22Rv1 (cell line): ENCODE results near the gene SMAP2.

Source experiments
- H3K27ac ChIP-seq: fragments of 450-650 bp; 2 replicates; pipeline ENCODE4 v1.5.1; 2017
- ZFX ChIP-seq: fragments of 450-650 bp; IDR thresholded peaks from 2 replicates; pipeline ENCODE4 v1.6.1; 2017; ENCODE audit warnings: antibody characterized with exemption, borderline replicate concordance
- TF ChIP-seq, protein P1 (sequence below): fragments of 450-650 bp; IDR thresholded peaks from 2 replicates; pipeline ENCODE4 v1.5.1; 2017; ENCODE audit warnings: mild to moderate bottlenecking

SMAP2 gene

DNA sequence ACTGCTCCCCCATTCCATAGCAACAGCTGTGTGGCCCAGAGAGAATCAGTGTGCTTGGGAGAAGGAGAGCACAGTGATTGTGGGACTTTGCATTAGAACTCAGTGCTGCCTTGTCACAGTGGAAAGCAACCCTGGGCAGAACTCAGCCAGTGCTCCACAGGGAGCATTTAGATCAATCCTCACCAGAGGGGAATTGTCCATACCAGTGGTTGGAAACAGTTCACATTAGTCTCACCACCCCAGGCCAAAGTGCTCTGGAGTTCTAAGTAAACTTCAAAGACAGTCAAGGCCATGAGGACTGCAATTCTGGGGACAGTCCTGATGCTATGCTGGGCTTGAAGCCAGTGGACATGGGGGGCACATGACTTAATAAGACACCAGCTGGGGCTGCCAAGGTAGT lies 12.9 kb upstream of the SMAP2 start:
- no peak overlapping the region for H3K27ac ChIP-seq
- TF ChIP-seq ZFX, result no peak
- TF ChIP-seq, protein P1, sequence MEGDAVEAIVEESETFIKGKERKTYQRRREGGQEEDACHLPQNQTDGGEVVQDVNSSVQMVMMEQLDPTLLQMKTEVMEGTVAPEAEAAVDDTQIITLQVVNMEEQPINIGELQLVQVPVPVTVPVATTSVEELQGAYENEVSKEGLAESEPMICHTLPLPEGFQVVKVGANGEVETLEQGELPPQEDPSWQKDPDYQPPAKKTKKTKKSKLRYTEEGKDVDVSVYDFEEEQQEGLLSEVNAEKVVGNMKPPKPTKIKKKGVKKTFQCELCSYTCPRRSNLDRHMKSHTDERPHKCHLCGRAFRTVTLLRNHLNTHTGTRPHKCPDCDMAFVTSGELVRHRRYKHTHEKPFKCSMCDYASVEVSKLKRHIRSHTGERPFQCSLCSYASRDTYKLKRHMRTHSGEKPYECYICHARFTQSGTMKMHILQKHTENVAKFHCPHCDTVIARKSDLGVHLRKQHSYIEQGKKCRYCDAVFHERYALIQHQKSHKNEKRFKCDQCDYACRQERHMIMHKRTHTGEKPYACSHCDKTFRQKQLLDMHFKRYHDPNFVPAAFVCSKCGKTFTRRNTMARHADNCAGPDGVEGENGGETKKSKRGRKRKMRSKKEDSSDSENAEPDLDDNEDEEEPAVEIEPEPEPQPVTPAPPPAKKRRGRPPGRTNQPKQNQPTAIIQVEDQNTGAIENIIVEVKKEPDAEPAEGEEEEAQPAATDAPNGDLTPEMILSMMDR, result no peak

DNA sequence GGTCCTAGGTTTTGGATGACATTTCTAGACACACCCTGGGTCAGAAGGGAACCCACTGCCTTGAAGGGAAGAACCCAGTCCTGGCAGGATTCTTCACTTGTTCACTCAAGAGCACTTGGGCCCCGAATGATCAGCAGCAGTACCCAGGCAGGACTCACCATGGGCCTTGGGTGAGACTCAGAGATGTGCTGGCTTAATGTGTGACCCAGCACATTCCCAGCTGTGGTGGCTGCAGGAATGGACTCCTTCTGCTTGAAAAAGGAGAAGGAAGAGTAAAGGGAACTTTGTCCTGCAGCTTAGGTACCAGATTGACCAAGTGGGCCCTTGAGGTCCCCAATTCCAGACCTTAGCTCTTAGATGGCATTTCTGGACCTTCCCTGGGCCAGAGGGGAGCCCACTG lies 12.3 kb upstream of the SMAP2 start:
- TF ChIP-seq, protein P1, result no peak
- TF ChIP-seq ZFX, result no peak
- H3K27ac ChIP-seq, result no peak overlapping the region

DNA sequence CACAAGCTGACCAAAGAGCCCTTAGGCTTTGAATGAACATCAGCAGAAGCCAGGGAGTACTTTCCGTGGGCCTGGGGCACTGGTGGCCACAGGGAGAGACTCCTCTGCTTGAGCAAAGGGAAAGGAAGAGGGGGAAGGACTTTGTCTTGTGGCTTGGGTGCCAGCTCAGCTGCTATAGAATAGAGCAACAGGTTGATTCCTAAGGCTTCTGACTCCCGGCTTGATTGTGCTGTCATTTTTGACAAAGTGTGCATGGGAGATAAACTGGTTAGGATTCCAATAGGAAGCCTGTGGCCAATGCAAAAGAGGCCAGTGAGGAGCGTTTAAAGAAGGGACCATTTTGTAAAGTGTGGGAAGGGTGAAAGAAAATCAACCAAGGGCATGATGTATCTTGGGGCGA lies 11.9 kb upstream of the SMAP2 start:
- TF ChIP-seq ZFX, result no peak
- TF ChIP-seq, protein P1, result no peak

DNA sequence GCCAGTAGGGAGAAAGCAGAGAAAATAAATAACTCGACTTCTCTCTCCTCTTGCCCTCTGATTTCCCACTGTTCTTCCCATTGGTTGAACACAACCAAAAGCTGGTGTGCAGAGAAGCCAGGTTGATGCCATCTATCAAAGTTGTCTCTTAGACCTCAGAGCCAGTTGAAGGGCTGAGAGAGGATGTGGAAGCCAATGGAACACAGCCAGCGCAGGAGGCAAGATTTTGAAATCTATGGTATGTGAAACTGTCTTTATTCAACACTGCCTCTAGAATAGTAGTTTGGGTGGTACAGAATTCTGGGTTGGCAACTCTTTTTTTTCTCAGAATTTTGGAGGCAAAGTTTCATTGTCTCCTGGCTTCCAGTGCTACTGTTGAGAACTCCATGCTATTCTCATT lies 11.3 kb upstream of the SMAP2 start:
- TF ChIP-seq, protein P1, result no peak
- no peak for TF ChIP-seq ZFX

More for the DNA sequence above, 11.9 kb upstream of the SMAP2 start:
- H3K27ac ChIP-seq, result no peak overlapping the region

DNA sequence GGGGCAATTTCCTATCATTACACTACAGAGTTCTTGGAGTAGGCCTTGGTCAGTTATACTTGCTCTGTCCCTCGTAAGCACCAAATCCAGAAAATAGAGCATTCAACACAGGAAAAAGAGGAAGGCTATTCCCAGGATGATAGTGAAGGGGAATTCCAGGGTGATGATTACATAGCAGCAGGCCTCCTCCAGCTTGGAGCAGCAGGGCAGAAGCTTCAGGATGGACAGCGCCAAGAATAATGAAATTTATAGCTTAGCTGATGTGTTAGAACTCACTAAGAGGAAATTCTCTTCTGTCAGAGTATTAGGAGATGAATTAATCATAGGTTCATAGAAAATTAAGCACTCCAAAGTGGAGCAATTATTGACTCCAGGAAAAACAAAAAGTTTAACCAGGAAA lies 10.8 kb upstream of the SMAP2 start:
- H3K27ac ChIP-seq, result no peak overlapping the region
- TF ChIP-seq, protein P1, result no peak
- TF ChIP-seq ZFX, result no peak

More for the DNA sequence above, 11.3 kb upstream of the SMAP2 start:
- no peak overlapping the region for H3K27ac ChIP-seq

DNA sequence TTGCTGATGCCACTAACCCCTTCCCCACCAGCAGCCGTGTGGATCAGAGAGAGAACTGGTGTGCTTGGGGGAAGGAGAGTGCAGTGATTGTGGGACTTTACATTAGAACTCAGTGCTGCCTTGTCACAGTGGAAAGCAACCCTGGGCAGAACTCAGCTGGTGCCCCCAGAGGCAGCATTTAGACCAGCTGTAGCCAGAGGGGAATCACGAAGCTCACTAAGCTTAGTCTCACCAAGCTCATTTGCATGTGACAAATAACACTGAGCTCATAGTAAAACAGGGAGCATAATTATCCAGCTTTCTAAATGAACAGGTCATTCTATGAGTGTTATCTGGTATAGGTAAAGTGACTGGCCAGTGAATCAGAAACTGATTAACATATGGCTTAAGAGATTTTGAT lies 9.8 kb upstream of the SMAP2 start:
- TF ChIP-seq, protein P1, result no peak
- no peak overlapping the region for H3K27ac ChIP-seq

DNA sequence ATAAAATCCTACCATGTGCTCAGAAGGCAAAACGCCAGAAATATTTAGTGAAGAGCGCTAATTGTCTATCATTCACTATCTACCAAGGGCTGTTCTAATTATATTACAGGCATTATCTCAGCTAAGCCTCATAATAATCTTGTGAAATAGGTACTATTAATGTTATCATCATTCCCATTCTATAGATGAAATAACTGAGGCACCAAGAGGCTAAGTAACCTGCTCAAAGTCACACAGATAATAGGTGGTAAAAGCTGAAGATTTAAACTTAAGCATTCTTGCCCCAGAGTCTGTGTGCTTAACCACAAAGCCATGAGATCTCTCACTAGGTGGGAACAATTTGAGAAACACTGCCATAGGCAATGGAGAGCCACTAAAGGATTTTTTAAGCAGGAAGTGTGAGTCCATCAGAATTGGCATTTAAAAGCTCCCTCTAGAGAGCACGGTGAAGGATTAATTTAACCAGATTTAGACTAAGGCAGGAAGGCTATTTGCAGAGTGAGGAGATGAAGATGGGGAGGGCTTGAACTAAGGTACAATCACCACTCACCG lies 1.7 kb upstream of the SMAP2 start:
- H3K27ac ChIP-seq, result no peak overlapping the region
- TF ChIP-seq ZFX, result no peak
- TF ChIP-seq, protein P1, result no peak
